GM18505 (cell line): ENCODE results near the gene STK32B.

ENCODE experiments used
- ATAC-seq: cut with Tn5 transposase; IDR thresholded peaks from one replicate; pipeline ENCODE4 v1.9.1; 2021; ENCODE audit not compliant: unreplicated experiment
- POLR2A ChIP-seq: IDR thresholded peaks from 4 replicates; pipeline ENCODE4 v1.6.1; 2011; ENCODE audit warnings: borderline replicate concordance; ENCODE audit not compliant: insufficient read depth, insufficient read length; ENCODE audit errors: extremely low read depth

Gene STK32B

DNA sequence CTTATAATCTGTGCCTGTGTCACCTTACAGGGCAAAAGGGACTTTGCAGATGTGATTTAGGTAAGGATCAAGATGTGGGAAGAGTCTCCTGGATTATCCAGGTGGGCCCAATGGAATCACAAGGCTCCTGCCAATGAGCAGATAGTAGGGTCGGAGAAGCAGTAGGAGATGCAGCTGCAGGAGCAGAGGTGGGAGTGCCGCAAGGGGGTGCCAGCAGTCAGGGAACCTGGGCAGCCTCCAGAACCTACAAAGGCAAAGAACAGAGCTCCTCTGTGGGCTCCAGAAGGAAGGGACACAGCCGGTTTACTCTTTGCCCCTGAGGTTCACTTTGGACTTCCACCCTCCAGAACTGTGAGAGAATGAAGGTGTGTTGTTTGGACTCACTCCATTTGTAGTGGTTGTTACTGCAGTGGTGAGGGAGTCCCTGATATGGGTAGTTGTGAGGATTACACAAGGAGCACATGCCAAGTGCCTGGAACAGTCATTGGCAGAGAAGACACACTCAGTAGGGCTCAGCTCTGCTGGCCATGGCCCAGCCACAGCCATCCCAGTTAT, 338.6 kb downstream of the STK32B start:
- no peak for ATAC-seq
- no peak for TF ChIP-seq POLR2A

DNA sequence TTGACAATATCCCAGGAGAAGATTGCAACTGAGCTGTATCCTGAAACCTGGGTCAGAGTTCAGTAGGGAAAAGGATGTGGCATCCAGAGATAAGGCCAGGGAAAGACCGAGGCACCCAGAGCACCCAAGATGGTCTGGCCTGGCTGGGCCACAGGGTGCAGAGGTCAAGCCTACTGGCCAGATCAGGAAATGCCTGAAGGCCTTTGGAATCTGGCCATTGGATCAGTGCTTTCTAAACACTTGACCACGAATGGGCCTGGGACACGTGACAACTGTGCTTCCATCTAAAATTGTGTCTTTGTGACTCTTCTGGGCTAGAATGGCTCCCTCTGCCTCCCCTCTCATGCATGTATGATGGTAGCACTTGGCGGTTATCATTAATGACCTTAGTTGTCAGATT, 340.2 kb downstream of the STK32B start:
- no peak for ATAC-seq
- no peak for TF ChIP-seq POLR2A

- no peak for TF ChIP-seq POLR2A
- ATAC-seq, result no peak
Measured at GRCh38 chr4:5393911-5394513, 342.7 kb downstream of the STK32B start.

- no peak for TF ChIP-seq POLR2A
Measured at GRCh38 chr4:5395781-5396180, 344.5 kb downstream of the STK32B start.

DNA sequence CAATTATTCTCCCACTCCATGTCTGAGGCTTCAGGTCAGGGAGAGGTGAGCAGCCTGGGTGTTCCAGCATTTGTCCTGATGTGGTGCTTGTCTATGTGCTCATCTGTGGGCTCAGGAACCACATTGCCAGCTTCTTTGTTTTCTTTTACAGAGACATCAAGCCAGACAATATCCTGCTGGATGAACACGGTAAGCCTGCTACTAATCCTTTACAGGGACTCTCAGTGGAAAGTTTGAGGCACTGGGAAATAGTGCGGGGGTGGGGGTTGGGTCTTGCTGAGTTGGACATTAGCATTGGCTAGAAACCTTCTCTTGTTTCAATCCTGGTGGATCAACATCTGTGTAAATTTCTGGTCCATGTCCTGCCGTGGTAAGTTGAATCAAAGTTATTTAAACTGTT, 346.8 kb downstream of the STK32B start:
- TF ChIP-seq POLR2A, result no peak
- no peak for ATAC-seq

More at GRCh38 chr4:5395781-5396180, 344.5 kb downstream of the STK32B start:
- ATAC-seq, result no peak

- no peak for ATAC-seq
- no peak for TF ChIP-seq POLR2A
Measured at GRCh38 chr4:5399124-5399523, 347.8 kb downstream of the STK32B start.

GRCh38 chr4:5399790-5400421, 348.6 kb downstream of the STK32B start:
- TF ChIP-seq POLR2A, result no peak
- ATAC-seq, result no peak

GRCh38 chr4:5403746-5404497, 352.6 kb downstream of the STK32B start:
- no peak for TF ChIP-seq POLR2A
- ATAC-seq, result no peak

DNA sequence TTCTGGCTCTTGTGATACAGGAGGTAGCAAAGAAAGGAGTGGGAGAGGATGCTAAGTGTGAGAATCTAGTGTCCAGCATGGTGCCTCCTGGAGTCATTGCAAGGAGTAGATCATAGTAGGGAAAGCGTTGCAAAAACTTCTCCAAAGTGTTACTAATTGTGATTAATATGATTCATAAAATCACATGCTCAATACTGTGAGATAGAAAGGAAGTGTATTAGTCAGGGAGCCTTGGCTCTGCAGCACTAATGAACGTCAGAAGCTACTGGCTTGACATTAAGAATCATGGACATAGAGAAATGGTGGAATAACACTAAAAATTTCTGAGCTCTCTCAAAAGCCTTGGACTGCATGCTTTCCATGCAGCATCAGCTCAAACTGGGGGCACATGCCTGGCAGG, 358.0 kb downstream of the STK32B start:
- ATAC-seq, result no peak
- no peak for TF ChIP-seq POLR2A

DNA sequence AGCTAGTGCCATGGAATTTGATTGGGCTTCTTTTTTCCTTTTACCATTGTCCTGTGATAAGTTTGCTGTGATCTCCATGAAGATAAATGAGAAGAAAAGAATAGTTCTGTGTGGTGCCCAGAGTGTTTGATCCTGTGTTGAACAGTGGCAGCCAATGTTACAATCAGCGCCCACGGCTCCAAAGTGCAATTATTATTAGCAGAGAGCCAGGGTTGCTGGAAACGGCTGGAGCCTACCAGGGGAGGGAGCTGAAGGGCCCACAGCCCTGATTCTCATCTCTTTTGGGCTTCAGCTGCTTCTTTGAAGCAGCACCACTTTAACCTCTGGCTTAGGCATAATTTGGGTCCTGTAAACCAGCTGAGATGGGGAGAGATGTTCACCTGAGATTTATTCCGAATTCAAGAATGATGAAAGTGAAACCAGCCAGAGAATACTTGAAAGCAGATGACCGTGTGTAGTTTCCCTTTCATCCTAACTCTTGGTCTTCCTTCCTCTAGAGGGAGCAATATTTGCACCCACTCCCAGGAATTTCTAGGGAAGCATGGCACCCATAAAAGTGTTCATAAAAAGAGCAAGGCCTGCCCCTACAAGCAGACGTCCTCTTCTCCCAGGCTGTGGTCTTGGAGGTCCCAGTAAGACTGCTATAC, 358.8 kb downstream of the STK32B start:
- no peak for ATAC-seq
- no peak for TF ChIP-seq POLR2A

DNA sequence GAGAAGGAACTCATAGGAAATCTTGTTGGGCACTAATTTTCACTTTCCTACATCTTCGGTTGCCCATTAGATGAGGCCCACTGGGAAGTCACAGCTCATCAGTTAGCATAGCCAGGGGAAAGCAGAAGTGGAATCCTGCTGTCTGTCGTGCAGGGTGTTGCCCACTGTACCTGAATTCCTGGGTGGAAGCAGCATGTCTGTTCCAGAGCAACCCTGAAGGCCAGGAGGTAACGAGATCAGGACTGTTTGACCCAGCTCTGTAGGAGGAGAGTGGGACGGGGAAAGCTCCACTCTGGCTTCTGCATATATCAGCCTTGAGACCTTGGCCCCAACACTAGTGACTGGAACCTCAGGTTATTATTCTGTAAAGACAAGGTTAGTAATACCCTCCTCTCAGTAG, 361.0 kb downstream of the STK32B start:
- TF ChIP-seq POLR2A, result no peak
- ATAC-seq, result no peak

- TF ChIP-seq POLR2A, result no peak
- no peak for ATAC-seq
Measured at GRCh38 chr4:5412751-5413150, 361.5 kb downstream of the STK32B start.

- peak; percentile 68 for ATAC-seq
- TF ChIP-seq POLR2A, result no peak
Measured at GRCh38 chr4:5416637-5417036, 365.4 kb downstream of the STK32B start.

DNA sequence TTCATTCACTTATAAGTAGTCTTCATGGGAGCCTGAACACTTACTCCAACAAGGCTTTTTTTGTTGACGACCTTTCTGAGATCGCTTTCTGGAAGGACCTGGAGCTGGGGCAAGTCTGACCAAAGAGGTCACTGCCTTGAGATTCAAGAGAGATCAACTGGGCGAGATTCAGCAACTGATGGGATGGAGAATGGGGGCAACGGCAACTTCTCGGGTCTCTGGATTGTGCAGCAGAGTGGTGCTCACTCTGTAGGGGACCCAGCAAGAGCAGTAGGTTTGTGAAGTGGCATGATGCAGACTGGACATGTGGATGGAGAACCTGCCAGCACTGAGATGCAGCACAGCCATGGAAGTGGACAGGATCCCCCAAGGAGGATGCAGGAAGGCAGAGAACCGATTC, 369.0 kb downstream of the STK32B start:
- no peak for TF ChIP-seq POLR2A
- no peak for ATAC-seq

DNA sequence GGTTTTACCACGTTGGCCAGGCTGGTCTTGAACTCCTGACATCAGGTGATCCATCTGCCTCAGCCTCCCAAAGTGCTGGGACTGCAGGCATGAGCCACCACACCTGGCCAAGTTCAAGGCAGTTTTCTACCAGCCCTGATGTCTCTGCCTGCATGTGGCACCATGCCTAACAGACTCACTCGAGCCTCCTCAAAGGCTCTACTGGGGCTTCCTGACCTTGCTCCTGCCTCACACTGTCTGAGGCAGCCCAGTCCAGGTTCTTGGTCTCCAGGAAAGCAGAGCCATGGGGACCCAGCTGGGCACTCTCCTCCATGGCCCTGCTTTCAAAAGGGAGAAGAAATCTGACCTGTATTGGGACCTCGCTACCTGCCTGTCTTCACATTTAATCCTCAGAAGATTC, 370.1 kb downstream of the STK32B start:
- no peak for TF ChIP-seq POLR2A
- no peak for ATAC-seq
